GM12878 (cell line): ENCODE measurements around the gene CLEC19A. TPM values are rescaled to one million over a fixed set of nuclear protein-coding genes. Genes with fewer than 3 reads are reported as not detected.

ENCODE experiments used
- ATAC-seq: fragments of 200-7000 bp; cut with Tn5 transposase; 3 replicates; pipeline ENCODE4 v1.9.1; 2020; ENCODE audit warnings: mild to moderate bottlenecking, moderate library complexity
- BruUV-seq: library from RNA; stranded (reverse); fragments of 400-500 nt; replicated peaks from 2 replicates; lab custom pipeline; 2021; lab: Mats Ljungman, UMichigan
- CTCF ChIA-PET: fragments of 300-600 bp; sonication (Branson Sonifier 250); formaldehyde crosslinking; extraction: SDS; loops from one replicate; lab custom pipeline; 2021; ENCODE audit warnings: inconsistent platforms; lab: Yijun Ruan, JAX
- POLR2A ChIA-PET: fragments of 350-600 bp; formaldehyde crosslinking; extraction: SDS; loops from one replicate; lab custom pipeline; 2021; ENCODE audit warnings: inconsistent platforms; lab: Charles Lee
- RAD21 ChIA-PET: fragments of 300-600 bp; sonication (Branson Sonifier 250); formaldehyde crosslinking; loops from one replicate; lab custom pipeline; 2023; ENCODE audit warnings: antibody characterized with exemption; ENCODE audit not compliant: unreplicated experiment; lab: Charles Lee
- SMC1A ChIA-PET: fragments of 300-600 bp; sonication (Branson Sonifier 250); formaldehyde crosslinking; loops from one replicate; lab custom pipeline; 2023; ENCODE audit not compliant: unreplicated experiment, uncharacterized antibody; lab: Charles Lee
- DNase-seq: peaks from one replicate; pipeline ENCODE4 v3.0.0-alpha.2; 2011; ENCODE audit warnings: low read depth, low spot score
- FAIRE-seq: peaks from 3 replicates; lab custom pipeline; 2011; peaks lifted over from hg19 to GRCh38; lab: Jason Lieb, UNC
- H2AFZ ChIP-seq: 2 replicates; pipeline ENCODE4 v1.6.0; 2011; ENCODE audit warnings: low read depth, low read length, control low read depth; ENCODE audit not compliant: control insufficient read depth
- H3K27ac ChIP-seq: 2 replicates; pipeline ENCODE4 v1.5.1; 2011; ENCODE audit warnings: control low read depth; ENCODE audit not compliant: control insufficient read depth, insufficient read depth
- H3K27me3 ChIP-seq, 2 experiments: replicated peaks in 1 of 2; 2 replicates each; pipeline versions ENCODE4 v1.6.0 to v1.6.1; 2011; ENCODE audit warnings: low read length in 1 of 2; ENCODE audit not compliant: control insufficient read depth in 2 of 2, insufficient read depth in 2 of 2
- H3K36me3 ChIP-seq, 2 experiments: 2 replicates each; pipeline ENCODE4 v1.5.1; 2011; ENCODE audit warnings: low read length in 1 of 2; ENCODE audit not compliant: control insufficient read depth in 2 of 2, insufficient read depth in 2 of 2
- H3K4me1 ChIP-seq: 2 replicates; pipeline ENCODE4 v1.6.1; 2011; ENCODE audit warnings: mild to moderate bottlenecking, low read length, moderate library complexity, mixed read lengths; ENCODE audit not compliant: control insufficient read depth, insufficient read depth
- H3K4me2 ChIP-seq: 2 replicates; pipeline ENCODE4 v1.6.0; 2011; ENCODE audit warnings: control low read depth; ENCODE audit not compliant: control insufficient read depth, insufficient read depth
- H3K4me3 ChIP-seq: fragments of 200-600 bp; sonication (generic); 2 replicates; pipeline ENCODE4 v1.5.1; 2016
- H3K79me2 ChIP-seq: 2 replicates; pipeline ENCODE4 v1.6.0; 2011; ENCODE audit warnings: low read length; ENCODE audit not compliant: control insufficient read depth, insufficient read depth
- H3K9ac ChIP-seq: 2 replicates; pipeline ENCODE4 v1.8.0; 2011; ENCODE audit warnings: low read length, control low read depth, mixed read lengths; ENCODE audit not compliant: control insufficient read depth, insufficient read depth
- H3K9me3 ChIP-seq: replicated peaks from 3 replicates; pipeline ENCODE4 v1.5.1; 2011; ENCODE audit warnings: mild to moderate bottlenecking, low read length; ENCODE audit not compliant: control insufficient read depth, insufficient read depth
- H4K20me1 ChIP-seq: 2 replicates; pipeline ENCODE4 v1.6.0; 2011; ENCODE audit not compliant: control insufficient read depth, insufficient read depth
- BCL11A ChIP-seq: IDR thresholded peaks from 2 replicates; pipeline ENCODE4 v1.6.1; 2011; ENCODE audit warnings: low read depth, low read length
- CEBPB ChIP-seq, 2 experiments: fragments of 150-350 bp in 1 of 2; IDR thresholded peaks; 2 replicates each; pipeline ENCODE4 v1.6.1; 2012 to 2014; ENCODE audit warnings: low read depth in 2 of 2, low read length in 2 of 2, borderline replicate concordance in 1 of 2, inconsistent platforms in 1 of 2
- CUX1 ChIP-seq: IDR thresholded peaks from 2 replicates; pipeline ENCODE4 v1.6.1; 2012; ENCODE audit warnings: improper control_type of control experiment, low read depth, low read length; ENCODE audit not compliant: insufficient replicate concordance
- DPF2 ChIP-seq: fragments of 450-650 bp; IDR thresholded peaks from 2 replicates; pipeline ENCODE4 v1.6.1; 2017; ENCODE audit warnings: mild to moderate bottlenecking
- FOXM1 ChIP-seq: IDR thresholded peaks from 2 replicates; pipeline ENCODE4 v1.6.1; 2012; ENCODE audit warnings: low read depth, mild to moderate bottlenecking, inconsistent platforms, low read length, moderate library complexity
- GATAD2B ChIP-seq: fragments of 450-650 bp; conservative IDR thresholded peaks from 2 replicates; pipeline ENCODE4 v1.6.1; 2017; ENCODE audit warnings: low read depth, mild to moderate bottlenecking, moderate library complexity
- LARP7 ChIP-seq: fragments of 450-650 bp; IDR thresholded peaks from 2 replicates; pipeline ENCODE4 v1.6.1; 2017; ENCODE audit warnings: mild to moderate bottlenecking
- MYB ChIP-seq: fragments of 150-350 bp; IDR thresholded peaks from 2 replicates; pipeline ENCODE4 v1.6.1; 2014; ENCODE audit warnings: mild to moderate bottlenecking, low read depth, low read length, borderline replicate concordance
- NFYA ChIP-seq: IDR thresholded peaks from 2 replicates; pipeline ENCODE4 v1.6.1; 2011; ENCODE audit warnings: low read depth, mild to moderate bottlenecking, low read length, improper control_type of control experiment, borderline replicate concordance
- NR2F1 ChIP-seq: fragments of 450-650 bp; conservative IDR thresholded peaks from 2 replicates; pipeline ENCODE4 v1.6.1; 2017; ENCODE audit warnings: mild to moderate bottlenecking
- PKNOX1 ChIP-seq: fragments of 450-650 bp; IDR thresholded peaks from 2 replicates; pipeline ENCODE4 v1.6.1; 2016; ENCODE audit warnings: mild to moderate bottlenecking
- RCOR1 ChIP-seq: conservative IDR thresholded peaks from 2 replicates; pipeline ENCODE4 v1.6.1; 2012; ENCODE audit warnings: low read depth, low read length, improper control_type of control experiment
- SIN3A ChIP-seq: IDR thresholded peaks from 2 replicates; pipeline ENCODE4 v1.6.1; 2012; ENCODE audit warnings: low read depth, low read length, improper control_type of control experiment
- SP1 ChIP-seq: IDR thresholded peaks from one replicate; pipeline ENCODE4 v1.6.1; 2011; ENCODE audit warnings: low read depth, low read length
- ZBED1 ChIP-seq: IDR thresholded peaks from 2 replicates; pipeline ENCODE4 v1.6.1; 2016; ENCODE audit warnings: borderline replicate concordance
- ZNF207 ChIP-seq: fragments of 450-650 bp; IDR thresholded peaks from 2 replicates; pipeline ENCODE4 v1.6.1; 2014; ENCODE audit warnings: antibody characterized with exemption, mild to moderate bottlenecking, borderline replicate concordance
- ZZZ3 ChIP-seq: IDR thresholded peaks from 2 replicates; pipeline ENCODE4 v1.6.1; 2011; ENCODE audit warnings: low read depth; ENCODE audit not compliant: control insufficient read depth, insufficient read length
- WGBS: methylation state at CpG from one replicate; pipeline ENCODE4 v1.1.6; 2016; ENCODE audit warnings: low lambda C conversion rate; ENCODE audit not compliant: insufficient replicate concordance, insufficient coverage; ENCODE audit errors: missing lambda C conversion rate; 5-methylcytosine and 5-hydroxymethylcytosine counted together
- in situ Hi-C: fragments of 300-500 bp; cut with MboI; formaldehyde crosslinking; loops from 9 replicates; pipeline ENCODE4 v1.14.3; 2018; ENCODE audit warnings: mixed read lengths
- intact Hi-C: fragments of 100-400 bp; cut with micrococcal nuclease; formaldehyde crosslinking; loops from one replicate; pipeline ENCODE4 v1.14.2; 2022; ENCODE audit not compliant: unreplicated experiment
- polyA plus RNA-seq, 11 experiments: library from polyadenylated mRNA; depleted of rRNA in 4 of 11; unstranded in 6 of 11; stranded (reverse) in 5 of 11; fragments of >200 nt; fragmentation: Nextera tagmentation in 4 of 11; fragmentation: Illumina TruSeq in 1 of 11; extraction: Ambion mirVana in 4 of 11; extraction: Trizol in 1 of 11; gene quantifications; 1 replicate in 1 of 11; 2 replicates in 10 of 11; pipeline versions ENCODE4 v1.2.1 to v1.2.3, GENCODE V29; 2011 to 2016; ENCODE audit warnings: inconsistent platforms in 2 of 11, missing spikeins in 2 of 11, low read depth in 1 of 11
- total RNA-seq, 4 experiments: library from RNA; depleted of rRNA in 3 of 4; stranded (reverse); fragments of >200 nt in 3 of 4; fragmentation: Illumina TruSeq in 1 of 4; extraction: Trizol in 1 of 4; gene quantifications; 2 replicates each; pipeline versions ENCODE4 v1.2.1 to v1.2.3, GENCODE V29; 2013 to 2021

CLEC19A gene
- total and polyA plus RNA-seq, 10 of the 15 experiments (the other 5 are each of a cell fraction or from before 2014, with no cell fraction given): 0.03 TPM; not detected in 8

DNA sequence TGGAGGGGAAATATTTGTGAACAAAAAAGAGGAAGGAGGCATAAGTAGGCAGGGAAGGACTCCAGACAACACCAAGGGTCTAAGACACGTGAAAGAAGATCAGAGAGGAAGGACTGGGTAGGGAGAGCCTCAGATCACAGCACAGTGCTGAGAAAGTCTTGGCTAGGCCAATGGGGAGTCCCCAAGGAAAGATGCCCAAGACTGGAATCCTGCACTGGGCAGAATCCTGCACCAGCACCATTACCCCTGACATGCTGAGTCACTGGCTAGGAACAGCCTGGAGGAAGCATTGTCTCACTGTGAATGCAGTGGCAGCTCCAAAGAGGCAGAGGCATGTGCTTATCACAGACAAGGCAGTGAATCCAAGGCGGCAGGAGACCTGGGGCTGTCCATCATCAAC, 19.2 kb downstream of the CLEC19A start:
- Histone ChIP-seq H3K4me3 (no peak overlapping the region), H3K4me2 (no peak overlapping the region), H3K27ac (no peak overlapping the region), H3K36me3 (no peaks in the 10 kb centered on the region), H3K27me3 (no peaks in the 10 kb centered on the region), H2AFZ (no peak overlapping the region), H3K9ac (no peak overlapping the region), H3K9me3 (no peaks in the 10 kb centered on the region), H3K79me2 (no peaks in the 10 kb centered on the region), H4K20me1 (no peaks in the 10 kb centered on the region), H3K4me1 (no peaks in the 10 kb centered on the region)
- no peak for FAIRE-seq
- ChIA-PET CTCF (no interaction called here), RAD21 (interaction anchor here (0.6 kb wide), 1 partner anchor 69 kb away, joined by 3 read pairs; no protein-coding TSS in a partner anchor), POLR2A (no interaction called here), SMC1A (interaction anchor here (1.1 kb wide), 1 partner anchor 56 kb away, joined by 3 read pairs; no protein-coding TSS in a partner anchor)
- intact Hi-C loops (no loop called here), in situ Hi-C loops (no loop called here)
- WGBS: 3% methylated on average over 2 of the region's 2 CpGs
- no TSS peak for BruUV-seq
- DNase-seq: no peak
- ATAC-seq: no peak
- TF ChIP-seq LARP7: no peak
- no peak for TF ChIP-seq ZNF207
- TF ChIP-seq MYB: no peak
- no peak for TF ChIP-seq ZBED1
- no peak for TF ChIP-seq PKNOX1
- TF ChIP-seq GATAD2B: no peak
- no peak for TF ChIP-seq CUX1
- no peak for TF ChIP-seq SP1
- TF ChIP-seq RCOR1: no peak
- TF ChIP-seq NR2F1: no peak
- no peak for TF ChIP-seq SIN3A
- no peak for TF ChIP-seq NFYA
- no peak for TF ChIP-seq ZZZ3
- TF ChIP-seq CEBPB (IDR thresholded peaks at IDR 0.05; ENCODE audit: borderline replicate concordance in 1 of 2, low read depth in 2 of 2, low read length in 2 of 2): no peak
- no peak for TF ChIP-seq BCL11A
- no peak for TF ChIP-seq FOXM1
- no peak for TF ChIP-seq DPF2
